Left ventricle myocardium inferior (tissue), 1 donor: ENCODE measurements around the gene OR51I2. TPM values are rescaled to one million over a fixed set of nuclear protein-coding genes. Genes with fewer than 3 reads are reported as not detected.

Source experiments
- DNase-seq: peaks from one replicate; pipeline ENCODE4 v3.0.0-alpha.2; 2020
- H3K27ac ChIP-seq: fragments of 200-600 bp; replicated peaks from 2 replicates; pipeline ENCODE4 v1.8.0; 2021
- H3K27me3 ChIP-seq: fragments of 200-600 bp; 2 replicates; pipeline ENCODE4 v1.8.0; 2021; ENCODE audit warnings: low read depth
- H3K36me3 ChIP-seq: fragments of 200-600 bp; 2 replicates; pipeline ENCODE4 v1.8.0; 2021
- H3K4me1 ChIP-seq: fragments of 200-600 bp; 2 replicates; pipeline ENCODE4 v1.8.0; 2021
- H3K4me3 ChIP-seq: fragments of 200-600 bp; 2 replicates; pipeline ENCODE4 v1.8.0; 2021; ENCODE audit warnings: mild to moderate bottlenecking, moderate library complexity
- H3K9me3 ChIP-seq: fragments of 200-600 bp; replicated peaks from 2 replicates; pipeline ENCODE4 v1.8.0; 2021
- intact Hi-C: fragments of 100-400 bp; cut with micrococcal nuclease; formaldehyde crosslinking; loops from one replicate; pipeline ENCODE4 v1.11.0; 2022
- total RNA-seq: library from RNA; stranded (reverse); fragmentation: NEBNext Ultra II Directional; extraction: Animal tissue kit (Norgen Biotek cat#: 25700); gene quantifications from one replicate; pipeline ENCODE4 v1.2.1, GENCODE V29; 2021
- TF ChIP-seq, protein P1 (sequence below): fragments of 200-600 bp; IDR thresholded peaks from 2 replicates; pipeline ENCODE4 v1.8.0; 2021; ENCODE audit warnings: antibody characterized with exemption, mild to moderate bottlenecking, borderline replicate concordance
- donor health status: DM: no; HTN: yes; CAD: no; lungs with severe emphysema.

The OR51I2 gene
- total RNA-seq, 1 donor from 2014 or later, result not detected

GRCh38 chr11:5473921-5474320 is 24.8 kb downstream of the OR51I2 start:
- intact Hi-C loops, result loop anchor here (5.0 kb wide), 1 partner anchor 333 kb away; the partner anchor contains the start of gene OR52N2
- TF ChIP-seq, protein P1, sequence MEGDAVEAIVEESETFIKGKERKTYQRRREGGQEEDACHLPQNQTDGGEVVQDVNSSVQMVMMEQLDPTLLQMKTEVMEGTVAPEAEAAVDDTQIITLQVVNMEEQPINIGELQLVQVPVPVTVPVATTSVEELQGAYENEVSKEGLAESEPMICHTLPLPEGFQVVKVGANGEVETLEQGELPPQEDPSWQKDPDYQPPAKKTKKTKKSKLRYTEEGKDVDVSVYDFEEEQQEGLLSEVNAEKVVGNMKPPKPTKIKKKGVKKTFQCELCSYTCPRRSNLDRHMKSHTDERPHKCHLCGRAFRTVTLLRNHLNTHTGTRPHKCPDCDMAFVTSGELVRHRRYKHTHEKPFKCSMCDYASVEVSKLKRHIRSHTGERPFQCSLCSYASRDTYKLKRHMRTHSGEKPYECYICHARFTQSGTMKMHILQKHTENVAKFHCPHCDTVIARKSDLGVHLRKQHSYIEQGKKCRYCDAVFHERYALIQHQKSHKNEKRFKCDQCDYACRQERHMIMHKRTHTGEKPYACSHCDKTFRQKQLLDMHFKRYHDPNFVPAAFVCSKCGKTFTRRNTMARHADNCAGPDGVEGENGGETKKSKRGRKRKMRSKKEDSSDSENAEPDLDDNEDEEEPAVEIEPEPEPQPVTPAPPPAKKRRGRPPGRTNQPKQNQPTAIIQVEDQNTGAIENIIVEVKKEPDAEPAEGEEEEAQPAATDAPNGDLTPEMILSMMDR, result no peak
- Histone ChIP-seq H3K4me1 (no peaks in the 10 kb centered on the region), H3K27ac (no peak overlapping the region), H3K9me3 (no peaks in the 10 kb centered on the region), H3K36me3 (no peaks in the 10 kb centered on the region), H3K27me3 (no peaks in the 10 kb centered on the region), H3K4me3 (no peak overlapping the region)
- DNase-seq, result no peak

GRCh38 chr11:5476186-5476819 is 27.2 kb downstream of the OR51I2 start:
- Histone ChIP-seq H3K36me3 (no peaks in the 10 kb centered on the region), H3K27me3 (no peaks in the 10 kb centered on the region), H3K9me3 (no peaks in the 10 kb centered on the region), H3K27ac (no peak overlapping the region), H3K4me1 (no peaks in the 10 kb centered on the region), H3K4me3 (no peak overlapping the region)
- intact Hi-C loops, result no loop called here
- TF ChIP-seq, protein P1, result peak; percentile 86
- DNase-seq, result no peak

GRCh38 chr11:5486003-5486402 is 36.9 kb downstream of the OR51I2 start:
- no peaks in the 10 kb centered on the region for H3K27me3 ChIP-seq
- H3K27ac ChIP-seq, result no peak overlapping the region
- no peaks in the 10 kb centered on the region for H3K9me3 ChIP-seq
- H3K36me3 ChIP-seq, result no peaks in the 10 kb centered on the region
- TF ChIP-seq, protein P1, result no peak
- no peaks in the 10 kb centered on the region for H3K4me1 ChIP-seq
- no peak for DNase-seq
- no peak overlapping the region for H3K4me3 ChIP-seq
- intact Hi-C loops, result no loop called here

DNA sequence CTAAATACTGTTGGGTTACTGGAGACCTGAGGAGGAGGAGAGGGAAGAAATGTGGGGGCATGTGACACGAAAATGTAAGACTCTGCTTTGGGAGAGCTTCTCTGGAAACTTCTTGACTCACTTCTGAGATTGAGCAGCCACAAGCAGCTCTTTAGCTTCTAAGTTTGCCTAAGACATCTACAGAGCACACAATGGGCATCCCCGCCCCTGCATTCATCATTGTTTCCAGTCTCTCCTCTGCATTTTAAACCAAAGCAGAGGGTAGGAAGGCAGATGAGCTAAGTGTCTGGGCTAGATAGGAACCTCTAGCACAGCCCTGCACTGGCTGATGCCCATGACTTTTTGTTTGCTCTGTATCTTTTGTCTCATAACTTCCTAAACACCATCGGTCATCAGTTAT is 37.3 kb downstream of the OR51I2 start:
- DNase-seq, result no peak
- H3K27ac ChIP-seq, result no peak overlapping the region
- intact Hi-C loops, result no loop called here
- H3K36me3 ChIP-seq, result no peaks in the 10 kb centered on the region
- no peaks in the 10 kb centered on the region for H3K9me3 ChIP-seq
- no peak overlapping the region for H3K4me3 ChIP-seq
- TF ChIP-seq, protein P1, result no peak
- H3K27me3 ChIP-seq, result no peaks in the 10 kb centered on the region
- no peaks in the 10 kb centered on the region for H3K4me1 ChIP-seq

DNA sequence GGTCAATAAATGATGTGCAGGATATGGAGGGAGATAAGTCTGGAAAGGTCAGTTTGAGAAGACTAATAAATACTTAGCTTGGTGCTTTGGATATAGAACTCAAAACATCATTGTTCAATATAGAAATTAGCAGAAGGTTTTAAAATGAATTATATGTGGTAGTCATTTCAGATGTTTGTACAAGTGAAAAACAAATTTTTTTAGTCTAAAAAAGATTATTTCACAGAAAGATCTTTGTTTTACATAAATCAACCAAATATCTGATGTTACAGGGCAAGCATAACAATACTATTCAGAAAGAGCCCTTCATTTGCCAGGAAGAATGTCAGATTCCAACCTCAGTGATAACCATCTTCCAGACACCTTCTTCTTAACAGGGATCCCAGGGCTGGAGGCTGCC is 39.3 kb downstream of the OR51I2 start, which contains the start of gene OR52D1:
TSS of gene OR52D1 (plus strand) at position 301 of the 400 bp plus-strand sequence. CDS start at position 323, 22 bp downstream.
- H3K27me3 ChIP-seq, result no peaks in the 10 kb centered on the region
- no peaks in the 10 kb centered on the region for H3K36me3 ChIP-seq
- no peak within 1 kb of the TSS for H3K27ac ChIP-seq
- intact Hi-C loops, result no loop called here
- TF ChIP-seq, protein P1, result no peak
- H3K9me3 ChIP-seq, result no peaks in the 10 kb centered on the region
- no peaks in the 10 kb centered on the region for H3K4me1 ChIP-seq
- no peak for DNase-seq
- H3K4me3 ChIP-seq, result no peak within 1 kb of the TSS
